Large intestine (tissue), 3 donors: ENCODE data around the gene DDX24. TPM values are rescaled to one million over a fixed set of nuclear protein-coding genes. Genes with fewer than 3 reads are reported as not detected.

ENCODE experiments used
- DNase-seq, 2 donors: peaks; one replicate each; pipeline versions ENCODE4 v3.0.0 to v3.0.0-alpha.2; 2013
- H3K27ac ChIP-seq: one replicate; pipeline ENCODE4 v1.5.1; 2013; ENCODE audit warnings: low read length
- H3K27me3 ChIP-seq: 2 replicates; pipeline ENCODE4 v1.6.1; 2013; ENCODE audit warnings: low read length; ENCODE audit not compliant: control insufficient read depth, insufficient read depth
- H3K36me3 ChIP-seq: 2 replicates; pipeline ENCODE4 v1.6.1; 2013; ENCODE audit warnings: low read length; ENCODE audit not compliant: control insufficient read depth, insufficient read depth
- H3K4me1 ChIP-seq: one replicate; pipeline ENCODE4 v1.6.1; 2013; ENCODE audit warnings: low read length; ENCODE audit not compliant: control insufficient read depth, insufficient read depth
- H3K4me3 ChIP-seq: one replicate; pipeline ENCODE4 v1.5.1; 2013; ENCODE audit warnings: low read length
- H3K9me3 ChIP-seq: one replicate; pipeline ENCODE4 v1.6.1; 2013; ENCODE audit warnings: mild to moderate bottlenecking, low read depth, low read length, moderate library complexity; ENCODE audit not compliant: control insufficient read depth
- WGBS: methylation state at CpG from one replicate; pipeline ENCODE4 v1.1.5; 2013; ENCODE audit warnings: low lambda C conversion rate; ENCODE audit not compliant: insufficient coverage; 5-methylcytosine and 5-hydroxymethylcytosine counted together
- polyA plus RNA-seq: library from polyadenylated mRNA; unstranded; fragments of 120-200 nt; gene quantifications from one replicate; pipeline ENCODE4 v1.2.1, GENCODE V29; 2013

DDX24 gene
- polyA plus RNA-seq, 1 donor, result 109 TPM

DNA sequence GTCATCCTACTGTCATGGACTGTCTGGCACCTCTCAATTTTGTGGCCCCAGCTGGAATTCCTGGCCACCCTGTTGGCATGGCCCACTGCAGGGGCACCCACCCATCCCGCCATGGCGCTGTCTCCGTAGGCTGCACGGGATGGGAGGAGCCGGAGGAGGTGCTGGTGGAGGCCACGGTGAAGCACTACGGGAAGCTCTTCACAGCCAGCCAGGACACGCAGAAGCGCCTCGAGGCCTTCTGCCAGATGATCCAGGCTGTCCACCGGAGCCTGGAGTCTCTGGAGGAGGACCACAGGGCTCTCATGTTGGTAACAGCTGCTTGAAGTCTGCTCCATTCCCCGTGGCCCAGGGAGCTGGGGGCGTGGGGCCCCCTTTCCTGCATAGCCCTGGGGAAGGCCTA is 80.0 kb downstream of the DDX24 start:
- no peak for DNase-seq
- peaks cover 9% of the 10 kb centered on the region for H3K27me3 ChIP-seq
- no peak overlapping the region for H3K4me3 ChIP-seq
- H3K4me1 ChIP-seq, result peaks cover 4% of the 10 kb centered on the region
- no CpG with 5 or more reads among the region's 13 CpGs for WGBS
- no peaks in the 10 kb centered on the region for H3K9me3 ChIP-seq
- H3K36me3 ChIP-seq, result no peaks in the 10 kb centered on the region
- no peak overlapping the region for H3K27ac ChIP-seq

DNA sequence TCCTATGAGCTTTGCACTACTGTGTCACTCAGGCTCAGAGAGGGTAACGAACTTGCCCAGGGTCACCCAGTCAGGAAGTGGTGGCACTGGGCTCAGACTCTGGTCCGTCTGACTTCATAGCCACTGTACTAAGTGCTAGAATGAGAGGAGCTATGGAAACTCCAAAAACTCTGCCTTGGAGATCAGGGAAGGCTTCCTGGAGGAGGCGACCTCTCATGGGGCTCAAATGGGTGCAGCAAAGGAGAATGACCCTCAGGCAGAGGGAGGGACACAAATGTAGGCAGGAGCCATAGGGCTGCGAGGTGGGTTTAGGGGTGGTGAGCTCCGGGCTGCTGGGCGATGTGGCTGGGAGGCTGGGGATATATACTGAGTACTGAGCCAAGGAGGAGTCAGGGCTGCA is 80.7 kb downstream of the DDX24 start:
- Histone ChIP-seq H3K36me3 (no peaks in the 10 kb centered on the region), H3K4me3 (no peak overlapping the region), H3K4me1 (peaks cover 4% of the 10 kb centered on the region), H3K27me3 (peaks cover 14% of the 10 kb centered on the region), H3K27ac (no peak overlapping the region), H3K9me3 (no peaks in the 10 kb centered on the region)
- DNase-seq, result no peak
- WGBS, result 80% methylated on average over 1 of the region's 6 CpGs

DNA sequence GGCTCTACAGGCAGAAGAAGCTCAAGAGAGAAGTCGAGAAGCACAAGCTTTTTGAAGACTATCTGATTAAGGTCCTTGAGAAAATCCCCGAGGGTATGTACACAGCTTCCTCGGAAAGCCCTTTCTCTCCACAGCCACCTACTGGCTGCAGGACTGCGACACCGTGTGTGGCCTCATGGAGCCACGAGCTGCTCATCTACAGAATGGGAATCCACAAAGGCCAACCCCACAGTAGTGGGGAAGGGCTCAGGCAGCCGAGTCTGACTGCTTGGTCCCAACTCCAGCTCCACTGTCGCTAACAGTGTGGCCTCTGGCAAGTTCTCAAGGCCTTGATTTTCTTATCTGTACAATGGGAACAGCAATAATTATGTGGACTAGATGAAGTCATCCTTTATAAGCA is 81.4 kb downstream of the DDX24 start:
- peaks cover 18% of the 10 kb centered on the region for H3K27me3 ChIP-seq
- H3K27ac ChIP-seq, result no peak overlapping the region

DNA sequence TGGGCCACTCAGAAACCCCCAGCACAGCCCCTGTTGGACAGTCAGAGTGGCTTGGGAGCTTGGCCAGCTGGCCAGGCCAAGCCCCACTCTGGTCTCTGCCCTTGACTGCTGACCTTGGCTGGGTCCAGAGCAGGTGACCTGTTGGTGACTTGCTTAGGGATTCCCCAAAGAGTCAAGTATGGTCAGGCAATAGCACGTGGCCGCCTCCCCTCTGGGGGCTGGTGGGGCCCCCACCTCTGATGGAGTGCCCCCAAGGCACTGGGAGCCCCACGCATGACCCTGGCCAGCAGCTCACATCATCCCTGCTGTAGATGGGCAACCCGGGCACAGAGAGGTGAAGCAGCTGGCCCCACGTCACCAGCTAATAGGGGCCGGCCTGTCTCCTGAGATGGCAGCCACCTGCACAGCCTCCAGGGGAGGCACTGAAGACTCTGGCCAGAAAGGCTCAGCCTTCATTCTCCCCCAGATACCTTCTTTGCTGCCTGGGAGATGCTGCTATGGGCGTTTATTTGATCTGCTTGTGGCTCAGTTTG is 82.1 kb downstream of the DDX24 start:
- Histone ChIP-seq H3K27ac (no peak overlapping the region), H3K4me3 (no peak overlapping the region), H3K36me3 (no peaks in the 10 kb centered on the region), H3K9me3 (no peaks in the 10 kb centered on the region), H3K4me1 (peaks cover 4% of the 10 kb centered on the region), H3K27me3 (peaks cover 18% of the 10 kb centered on the region)
- no CpG with 5 or more reads among the region's 7 CpGs for WGBS
- no peak for DNase-seq

More for the DNA sequence above, 81.4 kb downstream of the DDX24 start:
- Histone ChIP-seq H3K36me3 (no peaks in the 10 kb centered on the region), H3K4me1 (peaks cover 4% of the 10 kb centered on the region), H3K9me3 (no peaks in the 10 kb centered on the region), H3K4me3 (no peak overlapping the region)
- no peak for DNase-seq
- no CpG with 5 or more reads among the region's 8 CpGs for WGBS

Other genes starting within 250 kb of the DDX24 start
- not detected for gene FAM181A, start 153.9 kb downstream of the DDX24 start, polyA plus RNA-seq
- 12.1 TPM for gene ASB2, start 104.6 kb downstream of the DDX24 start, polyA plus RNA-seq
- not detected for gene CCDC197, start 83.9 kb downstream of the DDX24 start, polyA plus RNA-seq
- 0.93 TPM for gene OTUB2, start 54.9 kb downstream of the DDX24 start, polyA plus RNA-seq
- 30.7 TPM for gene IFI27L1, start 108 bp upstream of the DDX24 start, polyA plus RNA-seq
- gene IFI27, start 29.5 kb upstream of the DDX24 start, polyA plus RNA-seq, result 12.9 TPM
- gene IFI27L2, start 48.4 kb upstream of the DDX24 start, polyA plus RNA-seq, result 51.9 TPM
- 0.16 TPM for gene PPP4R4, start 93.1 kb upstream of the DDX24 start, polyA plus RNA-seq
- 0.90 TPM for gene SERPINA10, start 212.1 kb upstream of the DDX24 start, polyA plus RNA-seq
- 0.45 TPM for gene SERPINA6, start 242.1 kb upstream of the DDX24 start, polyA plus RNA-seq